A549 (cell line): ENCODE results near the gene RNF32. TPM values are rescaled to one million over a fixed set of nuclear protein-coding genes. Genes with fewer than 3 reads are reported as not detected.

ENCODE experiments used
- ATAC-seq, 2 experiments: fragments of 200-7000 bp in 1 of 2; fragments of >200 bp in 1 of 2; cut with Nextera tagmentation in 1 of 2; cut with Tn5 transposase in 1 of 2; 3 replicates each; pipeline versions ENCODE4 v1.8.0 to v1.9.1; 2018 to 2020; ENCODE audit warnings: mild to moderate bottlenecking in 1 of 2, moderate library complexity in 1 of 2
- CTCF ChIA-PET: fragments of 300-600 bp; sonication (Branson Sonifier 250); formaldehyde crosslinking; extraction: SDS; loops from one replicate; lab custom pipeline; 2021; ENCODE audit warnings: antibody characterized with exemption, inconsistent platforms; lab: Yijun Ruan, JAX
- POLR2A ChIA-PET: fragments of 350-600 bp; formaldehyde crosslinking; extraction: SDS; loops from one replicate; lab custom pipeline; 2021; ENCODE audit warnings: antibody characterized with exemption, inconsistent platforms; lab: Yijun Ruan, JAX
- DNase-seq, 2 experiments: peaks; one replicate each; pipeline versions ENCODE4 v3.0.0 to v3.0.0-alpha.2; 2011 to 2016; ENCODE audit warnings: low read depth in 1 of 2, low spot score in 1 of 2
- FAIRE-seq: peaks from 2 replicates; lab custom pipeline; 2011; peaks lifted over from hg19 to GRCh38; lab: Jason Lieb, UNC
- H3K27ac ChIP-seq, 2 experiments: fragments of >200 bp; sonication (Bioruptor Twin); formaldehyde crosslinking; 3 replicates each; pipeline ENCODE4 v1.5.1; 2016 to 2017
- H3K4me1 ChIP-seq: fragments of >200 bp; sonication (Bioruptor Twin); formaldehyde crosslinking; 3 replicates; pipeline ENCODE4 v1.6.1; 2016
- H3K4me2 ChIP-seq: fragments of >200 bp; sonication (Bioruptor Twin); formaldehyde crosslinking; 3 replicates; pipeline ENCODE4 v1.6.1; 2016
- H3K4me3 ChIP-seq: fragments of >200 bp; sonication (Bioruptor Twin); formaldehyde crosslinking; 3 replicates; pipeline ENCODE4 v1.5.1; 2016
- H3K9me3 ChIP-seq: fragments of >200 bp; sonication (Bioruptor Twin); formaldehyde crosslinking; 3 replicates; pipeline ENCODE4 v1.6.1; 2016
- BHLHE40 ChIP-seq: IDR thresholded peaks from 2 replicates; pipeline ENCODE4 v1.6.1; 2012; ENCODE audit warnings: low read depth, low read length, inconsistent platforms
- CBX8 ChIP-seq: fragments of 200-600 bp; sonication (generic); IDR thresholded peaks from 2 replicates; pipeline ENCODE4 v1.6.1; 2016
- CHD2 ChIP-seq: fragments of 150-350 bp; IDR thresholded peaks from 2 replicates; pipeline ENCODE4 v1.6.1; 2014; ENCODE audit warnings: low read length; ENCODE audit not compliant: partially characterized antibody
- FOSL2 ChIP-seq, 2 experiments: fragments of 450-650 bp in 1 of 2; fragments of >200 bp in 1 of 2; sonication (Bioruptor Twin) in 1 of 2; formaldehyde crosslinking; IDR thresholded peaks; 2 replicates each; pipeline versions ENCODE4 v1.5.0 to v1.6.1; 2016 to 2020; ENCODE audit warnings: mild to moderate bottlenecking in 1 of 2, moderate library complexity in 1 of 2
- FOXS1 ChIP-seq: fragments of 250-450 bp; sonication (Bioruptor Pico); IDR thresholded peaks from 2 replicates; pipeline ENCODE4 v1.5.0; 2020; ENCODE audit warnings: mild to moderate bottlenecking, moderate library complexity
- GATA3 ChIP-seq: IDR thresholded peaks from 2 replicates; pipeline ENCODE4 v1.6.1; 2012; ENCODE audit warnings: borderline replicate concordance
- HOXB13 ChIP-seq: fragments of 250-450 bp; sonication (Bioruptor Pico); IDR thresholded peaks from 2 replicates; pipeline ENCODE4 v1.5.0; 2020; ENCODE audit warnings: low read depth, mild to moderate bottlenecking, moderate library complexity
- JUN ChIP-seq, 2 experiments: fragments of >200 bp; sonication (Bioruptor Twin); formaldehyde crosslinking; IDR thresholded peaks; 2 replicates in 1 of 2; 3 replicates in 1 of 2; pipeline ENCODE4 v1.6.1; 2016 to 2017
- JUNB ChIP-seq: fragments of >200 bp; sonication (Bioruptor Twin); formaldehyde crosslinking; IDR thresholded peaks from 2 replicates; pipeline ENCODE4 v1.6.1; 2016
- KDM1A ChIP-seq: fragments of 200-600 bp; sonication (generic); IDR thresholded peaks from 2 replicates; pipeline ENCODE4 v1.6.1; 2016; ENCODE audit warnings: low read depth, mild to moderate bottlenecking
- KDM5A ChIP-seq: fragments of 200-600 bp; sonication (generic); IDR thresholded peaks from 2 replicates; pipeline ENCODE4 v1.6.1; 2016; ENCODE audit warnings: antibody characterized with exemption, mild to moderate bottlenecking
- MAFK ChIP-seq: fragments of 450-650 bp; IDR thresholded peaks from 2 replicates; pipeline ENCODE4 v1.6.1; 2014; ENCODE audit not compliant: partially characterized antibody
- MYC ChIP-seq: IDR thresholded peaks from 2 replicates; pipeline ENCODE4 v1.6.1; 2012; ENCODE audit warnings: mild to moderate bottlenecking, inconsistent platforms, low read length, improper control_type of control experiment, borderline replicate concordance
- PHF8 ChIP-seq: fragments of 200-600 bp; sonication (generic); IDR thresholded peaks from 2 replicates; pipeline ENCODE4 v1.6.1; 2016; ENCODE audit warnings: low read depth, mild to moderate bottlenecking, antibody characterized with exemption, moderate library complexity, borderline replicate concordance
- RARB ChIP-seq: fragments of 250-450 bp; sonication (Bioruptor Pico); IDR thresholded peaks from 2 replicates; pipeline ENCODE4 v1.8.0; 2021; ENCODE audit warnings: mild to moderate bottlenecking, moderate library complexity
- RFX5 ChIP-seq: fragments of 450-650 bp; IDR thresholded peaks from 2 replicates; pipeline ENCODE4 v1.7.1; 2014; ENCODE audit warnings: antibody characterized with exemption, mild to moderate bottlenecking, moderate library complexity
- SMC3 ChIP-seq: fragments of >200 bp; sonication (Bioruptor Twin); formaldehyde crosslinking; IDR thresholded peaks from 3 replicates; pipeline ENCODE4 v1.6.1; 2018; ENCODE audit warnings: inconsistent platforms
- ZNF302 ChIP-seq: fragments of 250-450 bp; sonication (Bioruptor Pico); IDR thresholded peaks from 2 replicates; pipeline ENCODE4 v1.9.0; 2021; ENCODE audit warnings: inconsistent platforms, mild to moderate bottlenecking, moderate library complexity
- WGBS: methylation state at CpG from one replicate; pipeline ENCODE4 v1.1.6; 2017; ENCODE audit errors: missing lambda C conversion rate; 5-methylcytosine and 5-hydroxymethylcytosine counted together
- polyA plus RNA-seq, 4 experiments: library from polyadenylated mRNA; depleted of rRNA in 3 of 4; stranded (reverse); fragments of >200 nt; fragmentation: RNase III in 1 of 4; extraction: RNeasy Plus Mini Kit Qiagen cat#74134 plus additional on column Dnase treatment in 1 of 4; gene quantifications; 2 replicates in 3 of 4; 3 replicates in 1 of 4; pipeline ENCODE4 v1.2.3, GENCODE V29; 2011 to 2017
- TF ChIP-seq, protein P1 (sequence below): fragments of 450-650 bp; IDR thresholded peaks from 2 replicates; pipeline ENCODE4 v1.6.1; 2014; ENCODE audit warnings: antibody characterized with exemption
- TF ChIP-seq, protein P2 (sequence below): IDR thresholded peaks from 2 replicates; pipeline ENCODE4 v1.6.1; 2012

RNF32 gene
- polyA plus RNA-seq, 2 of the 4 experiments (the other 2 are of a cell fraction) = 1.8 to 2.8 TPM

DNA sequence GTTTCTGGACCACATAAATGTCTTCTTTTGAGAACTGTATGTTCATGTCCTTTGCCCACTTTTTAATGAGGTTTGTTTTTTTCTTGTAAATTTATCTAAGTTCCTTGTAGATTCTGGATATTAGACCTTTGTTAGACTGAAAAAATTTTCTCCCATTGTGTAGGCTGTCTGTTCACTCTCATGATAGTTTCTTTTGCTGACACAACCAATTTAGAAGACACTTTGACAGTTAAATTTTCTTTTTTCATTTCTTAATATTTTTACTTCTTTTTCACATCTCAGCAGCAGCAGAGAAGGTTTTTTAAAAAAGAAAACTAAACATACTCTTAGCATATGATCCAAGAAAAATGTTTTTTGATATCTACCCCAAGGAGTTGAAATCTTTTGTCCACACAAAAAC is 61.8 kb downstream of the RNF32 start:
- CTCF ChIA-PET = no interaction called here
- Histone ChIP-seq H3K4me3 (no peak overlapping the region), H3K4me2 (no peak overlapping the region), H3K4me1 (no peaks in the 10 kb centered on the region), H3K9me3 (no peaks in the 10 kb centered on the region), H3K27ac (no peak overlapping the region)
- POLR2A ChIA-PET = no interaction called here
- FAIRE-seq (no peak), DNase-seq (no peak), ATAC-seq (no peak)
- TF ChIP-seq RARB = no peak
- peak; percentile 48 for TF ChIP-seq MAFK

DNA sequence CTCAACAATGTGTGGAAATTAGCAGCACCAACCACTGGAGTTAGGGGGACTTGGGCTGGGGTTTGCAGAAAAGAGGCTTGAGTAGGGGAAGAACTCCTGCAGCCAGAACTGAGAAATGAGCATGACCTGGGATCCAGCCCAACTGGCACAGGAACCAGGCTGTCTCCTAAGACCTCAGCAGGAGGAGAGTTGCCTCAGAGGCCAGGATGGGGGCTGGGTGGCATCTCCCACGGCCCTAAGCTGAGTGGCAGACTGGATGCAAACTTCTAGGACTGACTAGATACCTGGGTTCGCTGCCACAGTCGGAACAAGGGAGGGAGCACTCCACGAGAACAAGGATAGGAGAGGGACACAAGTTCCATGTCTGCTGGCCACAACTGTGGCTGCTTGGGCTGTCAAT is 62.6 kb downstream of the RNF32 start:
- WGBS = 81% methylated on average over 4 of the region's 4 CpGs
- TF ChIP-seq KDM5A = no peak
- TF ChIP-seq GATA3 = no peak
- FAIRE-seq (no peak), ATAC-seq (no peak), DNase-seq (no peak)
- no peaks in the 10 kb centered on the region for H3K4me1 ChIP-seq
- no peak overlapping the region for H3K27ac ChIP-seq
- CTCF ChIA-PET = no interaction called here
- no peak overlapping the region for H3K4me2 ChIP-seq
- no peak overlapping the region for H3K4me3 ChIP-seq
- POLR2A ChIA-PET = no interaction called here
- H3K9me3 ChIP-seq = no peaks in the 10 kb centered on the region

DNA sequence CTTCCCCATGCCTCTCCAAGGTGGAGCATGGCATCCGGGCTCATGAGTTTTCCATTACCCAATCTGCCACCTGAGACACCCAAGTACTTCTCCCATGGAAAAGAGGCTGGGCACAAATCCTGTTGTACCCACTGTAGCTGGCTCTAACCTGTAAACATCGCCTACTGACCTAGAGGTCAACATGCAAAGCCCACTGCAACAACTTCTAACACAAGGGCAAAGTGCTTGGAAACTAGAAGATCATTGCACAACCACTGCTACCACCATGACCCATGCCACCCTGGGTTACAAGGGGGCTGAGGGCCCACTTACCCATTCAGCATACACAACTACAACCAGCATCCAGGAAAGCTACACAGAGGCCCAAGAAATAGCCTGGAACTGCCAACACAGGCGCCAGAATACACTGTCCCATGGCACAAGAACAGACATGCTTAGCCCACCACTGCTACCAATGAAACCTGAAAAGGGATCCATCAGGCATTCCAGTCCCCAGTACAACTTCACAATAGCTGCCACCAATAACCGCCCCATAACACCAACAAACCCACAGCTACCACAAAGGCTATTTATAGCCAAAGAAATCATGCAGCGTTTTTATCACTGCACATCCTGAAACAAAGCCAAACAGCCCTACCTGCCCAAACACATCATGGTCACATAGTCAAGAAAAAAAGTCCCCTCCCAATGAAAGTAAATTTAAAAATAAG is 63.4 kb downstream of the RNF32 start:
- DNase-seq (no peak), ATAC-seq (no peak), FAIRE-seq (no peak)
- Histone ChIP-seq H3K4me1 (no peaks in the 10 kb centered on the region), H3K4me3 (no peak overlapping the region), H3K27ac (no peak overlapping the region), H3K4me2 (no peak overlapping the region), H3K9me3 (no peaks in the 10 kb centered on the region)
- WGBS = 77% methylated on average over 5 of the region's 5 CpGs
- POLR2A ChIA-PET = no interaction called here
- CTCF ChIA-PET = no interaction called here
- no peak for TF ChIP-seq FOXS1 (CRISPR knock-in tag)
- no peak for TF ChIP-seq MYC
- no peak for TF ChIP-seq KDM5A
- no peak for TF ChIP-seq BHLHE40
- TF ChIP-seq HOXB13 (CRISPR knock-in tag) = no peak
- TF ChIP-seq KDM1A = no peak
- no peak for TF ChIP-seq SMC3
- TF ChIP-seq PHF8 = no peak
- TF ChIP-seq CHD2 = no peak
- TF ChIP-seq RFX5 = no peak
- no peak for TF ChIP-seq JUN (IDR thresholded peaks at IDR 0.05)
- TF ChIP-seq CBX8 = no peak
- TF ChIP-seq, protein P1, sequence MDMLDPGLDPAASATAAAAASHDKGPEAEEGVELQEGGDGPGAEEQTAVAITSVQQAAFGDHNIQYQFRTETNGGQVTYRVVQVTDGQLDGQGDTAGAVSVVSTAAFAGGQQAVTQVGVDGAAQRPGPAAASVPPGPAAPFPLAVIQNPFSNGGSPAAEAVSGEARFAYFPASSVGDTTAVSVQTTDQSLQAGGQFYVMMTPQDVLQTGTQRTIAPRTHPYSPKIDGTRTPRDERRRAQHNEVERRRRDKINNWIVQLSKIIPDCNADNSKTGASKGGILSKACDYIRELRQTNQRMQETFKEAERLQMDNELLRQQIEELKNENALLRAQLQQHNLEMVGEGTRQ = no peak
- no peak for TF ChIP-seq FOSL2 (IDR thresholded peaks at IDR 0.05)
- no peak for TF ChIP-seq FOSL2 (CRISPR knock-in tag; IDR thresholded peaks at IDR 0.05)
- no peak for TF ChIP-seq ZNF302 (CRISPR knock-in tag)
- TF ChIP-seq, protein P2, sequence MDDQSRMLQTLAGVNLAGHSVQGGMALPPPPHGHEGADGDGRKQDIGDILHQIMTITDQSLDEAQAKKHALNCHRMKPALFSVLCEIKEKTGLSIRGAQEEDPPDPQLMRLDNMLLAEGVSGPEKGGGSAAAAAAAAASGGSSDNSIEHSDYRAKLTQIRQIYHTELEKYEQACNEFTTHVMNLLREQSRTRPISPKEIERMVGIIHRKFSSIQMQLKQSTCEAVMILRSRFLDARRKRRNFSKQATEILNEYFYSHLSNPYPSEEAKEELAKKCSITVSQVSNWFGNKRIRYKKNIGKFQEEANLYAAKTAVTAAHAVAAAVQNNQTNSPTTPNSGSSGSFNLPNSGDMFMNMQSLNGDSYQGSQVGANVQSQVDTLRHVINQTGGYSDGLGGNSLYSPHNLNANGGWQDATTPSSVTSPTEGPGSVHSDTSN = no peak
- TF ChIP-seq JUNB = no peak
